GM12873 (cell line): ENCODE measurements around the gene LEPR.

Source experiments
- TF ChIP-seq, protein P1 (sequence below): IDR thresholded peaks from 2 replicates; pipeline ENCODE4 v1.5.1; 2012; ENCODE audit warnings: low read depth, mild to moderate bottlenecking, moderate library complexity, low read length, control low read depth; ENCODE audit not compliant: insufficient read depth; ENCODE audit errors: missing control alignments

The LEPR gene

GRCh38 chr1:65441464-65441863 lies 21.0 kb downstream of the LEPR start:
- TF ChIP-seq, protein P1, sequence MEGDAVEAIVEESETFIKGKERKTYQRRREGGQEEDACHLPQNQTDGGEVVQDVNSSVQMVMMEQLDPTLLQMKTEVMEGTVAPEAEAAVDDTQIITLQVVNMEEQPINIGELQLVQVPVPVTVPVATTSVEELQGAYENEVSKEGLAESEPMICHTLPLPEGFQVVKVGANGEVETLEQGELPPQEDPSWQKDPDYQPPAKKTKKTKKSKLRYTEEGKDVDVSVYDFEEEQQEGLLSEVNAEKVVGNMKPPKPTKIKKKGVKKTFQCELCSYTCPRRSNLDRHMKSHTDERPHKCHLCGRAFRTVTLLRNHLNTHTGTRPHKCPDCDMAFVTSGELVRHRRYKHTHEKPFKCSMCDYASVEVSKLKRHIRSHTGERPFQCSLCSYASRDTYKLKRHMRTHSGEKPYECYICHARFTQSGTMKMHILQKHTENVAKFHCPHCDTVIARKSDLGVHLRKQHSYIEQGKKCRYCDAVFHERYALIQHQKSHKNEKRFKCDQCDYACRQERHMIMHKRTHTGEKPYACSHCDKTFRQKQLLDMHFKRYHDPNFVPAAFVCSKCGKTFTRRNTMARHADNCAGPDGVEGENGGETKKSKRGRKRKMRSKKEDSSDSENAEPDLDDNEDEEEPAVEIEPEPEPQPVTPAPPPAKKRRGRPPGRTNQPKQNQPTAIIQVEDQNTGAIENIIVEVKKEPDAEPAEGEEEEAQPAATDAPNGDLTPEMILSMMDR, result no peak

DNA sequence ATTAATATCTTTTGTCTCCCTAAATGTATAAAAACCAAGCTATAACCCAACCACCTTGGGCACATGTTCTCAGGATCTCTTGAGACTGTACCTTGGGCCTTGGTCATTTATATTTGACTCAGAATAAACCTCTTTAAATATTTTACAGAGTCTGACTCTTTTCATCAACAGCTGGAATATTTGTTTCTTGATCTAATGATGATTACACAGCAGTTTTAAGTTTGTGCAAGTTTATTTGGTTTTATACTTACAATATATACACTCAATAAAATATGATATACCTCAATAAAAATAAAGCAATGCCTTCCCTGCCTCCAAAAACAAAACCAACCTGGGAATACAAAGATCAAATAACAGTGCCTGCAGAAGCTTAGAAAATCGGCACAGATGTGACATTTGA lies 22.0 kb downstream of the LEPR start:
- TF ChIP-seq, protein P1, result no peak

DNA sequence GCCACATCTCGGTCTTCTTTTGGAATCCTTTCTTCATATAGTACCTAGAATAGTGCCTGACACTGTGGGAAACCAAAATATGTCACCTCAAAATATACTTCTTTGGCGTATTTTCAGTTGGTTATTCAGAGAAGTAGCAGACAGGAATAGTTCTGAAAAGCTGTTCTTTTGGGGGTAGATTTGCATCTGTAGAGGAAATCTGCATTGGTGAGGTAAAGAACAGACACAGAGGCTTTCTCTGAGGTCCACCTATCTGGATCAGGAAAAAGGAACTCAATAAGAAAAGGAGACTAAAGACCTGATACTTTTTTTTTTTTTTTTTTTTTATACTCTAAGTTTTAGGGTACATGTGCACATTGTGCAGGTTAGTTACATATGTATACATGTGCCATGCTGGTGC lies 23.2 kb downstream of the LEPR start:
- TF ChIP-seq, protein P1, result no peak

DNA sequence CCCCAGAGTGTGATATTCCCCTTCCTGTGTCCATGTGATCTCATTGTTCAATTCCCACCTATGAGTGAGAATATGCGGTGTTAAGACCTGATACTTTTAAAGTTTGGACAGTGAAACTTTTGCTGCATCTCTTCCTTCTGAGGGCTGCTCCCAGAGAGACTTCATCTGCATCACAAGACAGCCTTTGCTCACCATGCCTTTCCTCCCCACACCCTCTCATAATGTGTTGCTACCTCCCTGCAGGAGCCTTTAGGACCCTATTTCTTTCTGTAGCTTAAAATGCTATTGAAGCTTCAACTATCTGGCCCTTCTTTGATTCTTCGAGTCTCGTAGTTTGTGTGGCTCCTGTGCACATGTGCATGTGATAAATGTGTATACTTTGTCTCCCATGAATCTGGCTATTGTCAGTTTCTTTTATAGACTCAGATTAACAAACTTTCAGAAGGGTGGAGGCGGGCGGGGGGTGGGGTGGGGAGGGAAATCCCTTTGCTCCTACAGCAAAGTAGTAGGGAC lies 23.7 kb downstream of the LEPR start:
- TF ChIP-seq, protein P1, result no peak

- TF ChIP-seq, protein P1, result no peak
Measured at GRCh38 chr1:65445837-65446236, 25.4 kb downstream of the LEPR start.

- TF ChIP-seq, protein P1, result no peak
Measured at GRCh38 chr1:65449214-65449823, 28.9 kb downstream of the LEPR start.

DNA sequence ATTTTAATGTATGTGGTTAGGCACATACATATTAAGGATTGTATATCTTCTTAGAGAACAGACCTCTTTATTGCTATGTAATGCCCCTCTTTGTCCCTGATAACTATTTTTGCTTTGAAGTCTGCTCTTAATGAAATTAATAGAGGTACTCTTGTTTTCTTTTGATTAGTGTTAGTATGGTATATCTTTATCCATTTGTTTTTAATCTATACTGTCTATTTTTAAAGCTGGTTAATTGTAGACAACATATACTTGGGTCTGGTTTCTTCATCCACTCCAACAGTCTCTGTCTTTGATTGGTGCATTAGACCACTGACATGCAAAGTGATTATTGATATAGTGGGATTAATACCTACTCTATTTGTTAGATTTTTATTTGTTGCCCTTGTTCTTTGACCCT lies 36.0 kb downstream of the LEPR start:
- TF ChIP-seq, protein P1, result no peak
